ENCODE measurements around the gene FRMPD4. TPM values are rescaled to one million over a fixed set of nuclear protein-coding genes. Genes with fewer than 3 reads are reported as not detected.

The FRMPD4 gene
- total RNA-seq, 1 donor from 2014 or later: 34.5 TPM

- DNase-seq: no peak
Measured at GRCh38 chrX:12673487-12673886, 535.2 kb downstream of the FRMPD4 start.

- DNase-seq: no peak
Measured at GRCh38 chrX:12679522-12679921, 541.2 kb downstream of the FRMPD4 start.

GRCh38 chrX:12681047-12681446 lies 542.8 kb downstream of the FRMPD4 start:
- DNase-seq: no peak

- no peak for DNase-seq
Measured at GRCh38 chrX:12685541-12685940, 547.3 kb downstream of the FRMPD4 start.

GRCh38 chrX:12686331-12686730 lies 548.1 kb downstream of the FRMPD4 start:
- DNase-seq: no peak

GRCh38 chrX:12690646-12691045 lies 552.4 kb downstream of the FRMPD4 start:
- DNase-seq: no peak

GRCh38 chrX:12693754-12694153 lies 555.5 kb downstream of the FRMPD4 start:
- DNase-seq: no peak

- no peak for DNase-seq
Measured at GRCh38 chrX:12700745-12701144, 562.5 kb downstream of the FRMPD4 start.

- peak; percentile 44 for DNase-seq
Measured at GRCh38 chrX:12701628-12702027, 563.4 kb downstream of the FRMPD4 start.

GRCh38 chrX:12702509-12703091 lies 564.3 kb downstream of the FRMPD4 start:
- no peak for DNase-seq

GRCh38 chrX:12704706-12705105 lies 566.4 kb downstream of the FRMPD4 start:
- DNase-seq: no peak

- DNase-seq: no peak
Measured at GRCh38 chrX:12709047-12709446, 570.8 kb downstream of the FRMPD4 start.

GRCh38 chrX:12711435-12712040 lies 573.3 kb downstream of the FRMPD4 start:
- DNase-seq: no peak

GRCh38 chrX:12716574-12716973 lies 578.3 kb downstream of the FRMPD4 start:
- no peak for DNase-seq

- DNase-seq: no peak
Measured at GRCh38 chrX:12719837-12720236, 581.6 kb downstream of the FRMPD4 start.

- no peak for DNase-seq
Measured at GRCh38 chrX:12721042-12721441, 582.8 kb downstream of the FRMPD4 start.

GRCh38 chrX:12722314-12722713 lies 584.0 kb downstream of the FRMPD4 start:
- no peak for DNase-seq

- DNase-seq: no peak
Measured at GRCh38 chrX:12741416-12741815, 603.1 kb downstream of the FRMPD4 start.

- DNase-seq: no peak
Measured at GRCh38 chrX:12747433-12747832, 609.2 kb downstream of the FRMPD4 start.

GRCh38 chrX:12751887-12752286 lies 613.6 kb downstream of the FRMPD4 start:
- DNase-seq: no peak

GRCh38 chrX:12753366-12753765 lies 615.1 kb downstream of the FRMPD4 start:
- no peak for DNase-seq

- no peak for DNase-seq
Measured at GRCh38 chrX:12758291-12758690, 620.0 kb downstream of the FRMPD4 start.

- no peak for DNase-seq
Measured at GRCh38 chrX:12767856-12768255, 629.6 kb downstream of the FRMPD4 start.

- DNase-seq: no peak
Measured at GRCh38 chrX:12768491-12768890, 630.2 kb downstream of the FRMPD4 start.

GRCh38 chrX:12770440-12770839 lies 632.2 kb downstream of the FRMPD4 start:
- no peak for DNase-seq

Data from occipital lobe (tissue), 2 donors.